K562 (cell line): Measurements from ENCODE around the gene CALHM1. TPM values are rescaled to one million over a fixed set of nuclear protein-coding genes. Genes with fewer than 3 reads are reported as not detected.
A peak's percentile ranks its signal among the peaks of the same experiment; 100 is the strongest.
"Not testable (repeated sequence)": the region's sequence is repeated elsewhere in the genome, so short reads cannot be mapped to it uniquely, and the experiment has no call there.

Source experiments
- ATAC-seq: fragments of 200-7000 bp; cut with Tn5 transposase; 3 replicates; pipeline ENCODE4 v1.9.1; 2020; ENCODE audit warnings: moderate library complexity
- BruUV-seq: library from RNA; stranded (reverse); fragments of 400-500 nt; replicated peaks from 2 replicates; lab custom pipeline; 2021; lab: Mats Ljungman, UMichigan
- CTCF ChIA-PET: fragments of 300-600 bp; formaldehyde crosslinking; extraction: SDS; loops from one replicate; lab custom pipeline; 2021; ENCODE audit warnings: low intra/inter-chr PET ratio; lab: Yijun Ruan, JAX
- POLR2A ChIA-PET: fragments of 300-600, 350-650 bp; sonication (Branson Sonifier 250); formaldehyde crosslinking; extraction: SDS; loops from one replicate; lab custom pipeline; 2021; ENCODE audit warnings: antibody characterized with exemption, inconsistent platforms; lab: Yijun Ruan, JAX
- DNase-seq, 4 experiments: peaks; one replicate each; pipeline versions ENCODE4 v3.0.0 to v3.0.0-alpha.2; 2011 to 2018; ENCODE audit warnings: low spot score in 3 of 4, mixed read lengths in 3 of 4; ENCODE audit errors: extremely low read depth in 1 of 4
- FAIRE-seq: peaks from 2 replicates; lab custom pipeline; 2011; peaks lifted over from hg19 to GRCh38; lab: Jason Lieb, UNC
- H2AFZ ChIP-seq: 2 replicates; pipeline ENCODE4 v1.6.0; 2011; ENCODE audit warnings: low read depth, low read length, control low read depth, inconsistent platforms
- H3K27ac ChIP-seq: fragments of 200-600 bp; 3 replicates; pipeline ENCODE4 v1.8.0; 2011; ENCODE audit warnings: low read depth, mild to moderate bottlenecking, control low read depth, inconsistent platforms, low read length, moderate library complexity, mixed read lengths; ENCODE audit errors: extremely low read depth
- H3K27me3 ChIP-seq, 2 experiments: fragments of 300-600 bp in 1 of 2; 2 replicates in 1 of 2; 3 replicates in 1 of 2; pipeline versions ENCODE4 v1.6.0 to v1.8.0; 2011; ENCODE audit warnings: inconsistent platforms in 2 of 2, low read length in 2 of 2, mild to moderate bottlenecking in 1 of 2, mixed read lengths in 1 of 2, moderate library complexity in 1 of 2; ENCODE audit not compliant: control insufficient read depth in 2 of 2, insufficient read depth in 2 of 2
- H3K36me3 ChIP-seq: fragments of 300-600 bp; 3 replicates; pipeline ENCODE4 v1.8.0; 2011; ENCODE audit warnings: mild to moderate bottlenecking, low read length, inconsistent platforms; ENCODE audit not compliant: control insufficient read depth, insufficient read depth
- H3K4me1 ChIP-seq, 2 experiments: fragments of 200-600 bp in 1 of 2; replicated peaks in 1 of 2; 2 replicates in 1 of 2; 3 replicates in 1 of 2; pipeline versions ENCODE4 v1.5.1 to v1.8.0; 2011; ENCODE audit warnings: inconsistent platforms in 2 of 2, low read length in 2 of 2, mild to moderate bottlenecking in 1 of 2, mixed read lengths in 1 of 2, moderate library complexity in 1 of 2; ENCODE audit not compliant: control insufficient read depth in 2 of 2, insufficient read depth in 2 of 2
- H3K4me2 ChIP-seq: 2 replicates; pipeline ENCODE4 v1.6.1; 2011; ENCODE audit warnings: low read length, control low read depth, inconsistent platforms, mixed read lengths; ENCODE audit not compliant: insufficient read depth
- H3K4me3 ChIP-seq: fragments of 200-600 bp; sonication (generic), shearing (Covaris generic); 2 replicates; pipeline ENCODE4 v1.5.1; 2016; ENCODE audit warnings: control low read depth, inconsistent platforms
- H3K79me2 ChIP-seq: fragments of 200-600 bp; 3 replicates; pipeline ENCODE4 v1.8.0; 2011; ENCODE audit warnings: low read length, inconsistent platforms; ENCODE audit not compliant: control insufficient read depth, insufficient read depth
- H3K9ac ChIP-seq, 2 experiments: 2 replicates each; pipeline versions ENCODE4 v1.6.0 to v1.6.1; 2011; ENCODE audit warnings: low read depth in 2 of 2, low read length in 2 of 2, control low read depth in 1 of 2, inconsistent platforms in 1 of 2, mild to moderate bottlenecking in 1 of 2, mixed read lengths in 1 of 2; ENCODE audit not compliant: insufficient read depth in 1 of 2
- H3K9me1 ChIP-seq: one replicate; pipeline ENCODE4 v1.6.0; 2011; ENCODE audit warnings: inconsistent platforms, mild to moderate bottlenecking, low read length, moderate library complexity; ENCODE audit not compliant: control insufficient read depth, insufficient read depth
- H3K9me3 ChIP-seq: replicated peaks from 2 replicates; pipeline ENCODE4 v1.5.1; 2011; ENCODE audit warnings: low read depth, low read length, inconsistent platforms; ENCODE audit not compliant: control insufficient read depth, insufficient read depth
- H4K20me1 ChIP-seq: replicated peaks from 2 replicates; pipeline ENCODE4 v1.6.1; 2011; ENCODE audit warnings: low read length, inconsistent platforms, mixed read lengths; ENCODE audit not compliant: control insufficient read depth, insufficient read depth
- COPS2 ChIP-seq: fragments of 450-650 bp; conservative IDR thresholded peaks from 2 replicates; pipeline ENCODE4 v1.6.1; 2016; ENCODE audit warnings: mild to moderate bottlenecking, moderate library complexity
- PHF8 ChIP-seq: fragments of 200-600 bp; sonication (generic); IDR thresholded peaks from 2 replicates; pipeline ENCODE4 v1.6.1; 2012; ENCODE audit warnings: mixed run types, mild to moderate bottlenecking, inconsistent platforms, low read length, moderate library complexity, borderline replicate concordance
- ZC3H11A ChIP-seq: IDR thresholded peaks from 2 replicates; pipeline ENCODE4 v1.6.1; 2012; ENCODE audit warnings: low read depth, low read length, improper control_type of control experiment
- WGBS: fragments of 100-300 bp; shearing (Covaris generic); methylation state at CpG from one replicate; pipeline ENCODE4 v1.1.6; 2016; ENCODE audit warnings: low coverage, mixed read lengths; ENCODE audit not compliant: insufficient coverage; ENCODE audit errors: missing lambda C conversion rate; 5-methylcytosine and 5-hydroxymethylcytosine counted together
- in situ Hi-C: fragments of 300-500 bp; cut with MboI; formaldehyde crosslinking; loops from 4 replicates; pipeline ENCODE4 v1.15.0; 2018; ENCODE audit warnings: inconsistent platforms, mixed read lengths
- intact Hi-C: fragments of 100-400 bp; cut with micrococcal nuclease; formaldehyde crosslinking; loops from 2 replicates; pipeline ENCODE4 v1.14.2; 2022
- polyA plus RNA-seq, 8 experiments: library from polyadenylated mRNA; depleted of rRNA in 4 of 8; stranded (reverse) in 5 of 8; unstranded in 3 of 8; fragments of >200 nt; fragmentation: Nextera tagmentation in 2 of 8; fragmentation: Illumina TruSeq in 1 of 8; extraction: Ambion mirVana in 2 of 8; extraction: Trizol in 1 of 8; gene quantifications; 2 replicates each; pipeline versions ENCODE4 v1.2.1 to v1.2.3, GENCODE V29; 2011 to 2014; ENCODE audit warnings: inconsistent platforms in 1 of 8, missing spikeins in 1 of 8
- total RNA-seq, 7 experiments: library from RNA; depleted of rRNA in 6 of 7; stranded (reverse); fragments of >200 nt in 6 of 7; fragmentation: Illumina TruSeq in 2 of 7; extraction: Trizol in 2 of 7; gene quantifications; 2 replicates each; pipeline versions ENCODE4 v1.2.1 to v1.2.3, GENCODE V29; 2011 to 2021; ENCODE audit warnings: low replicate concordance in 1 of 7
- TF ChIP-seq, protein P1 (sequence below): IDR thresholded peaks from 2 replicates; pipeline ENCODE4 v1.6.1; 2012; ENCODE audit warnings: low read depth, low read length, improper control_type of control experiment, borderline replicate concordance

Gene CALHM1
- total and polyA plus RNA-seq, 9 of the 15 experiments (the other 6 are each of a cell fraction or from before 2014, with no cell fraction given) = 0.03 TPM; not detected in 8

DNA sequence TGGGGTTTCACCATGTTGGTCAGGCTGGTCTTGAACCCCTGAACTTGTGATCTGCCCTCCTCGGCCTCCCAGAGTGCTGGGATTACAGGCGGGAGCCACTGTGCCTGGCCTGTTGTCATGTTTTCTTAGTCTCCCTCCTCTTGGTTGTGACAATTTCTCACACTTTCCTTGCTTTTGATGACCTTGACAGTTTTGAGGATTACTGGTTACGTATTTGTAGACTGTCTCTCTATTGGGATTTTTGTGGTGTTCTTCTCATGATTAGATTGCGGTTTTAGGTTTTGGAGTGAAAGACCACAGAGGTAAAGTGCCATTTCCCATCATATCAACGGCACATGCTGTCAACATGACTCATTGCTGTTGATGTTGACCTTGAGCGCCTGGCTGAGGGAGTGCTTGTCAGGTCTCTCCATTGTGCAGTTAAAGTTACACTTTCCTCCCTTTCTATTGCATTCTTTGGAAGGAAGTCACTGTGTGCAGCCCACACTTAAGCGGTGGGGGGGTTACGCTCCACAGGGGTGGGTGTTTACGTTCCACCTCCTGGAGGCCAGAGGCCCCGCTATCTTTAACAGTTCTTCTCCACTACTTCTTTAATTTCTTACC is 45.6 kb upstream of the CALHM1 start (continued):
- TF ChIP-seq, protein P1, sequence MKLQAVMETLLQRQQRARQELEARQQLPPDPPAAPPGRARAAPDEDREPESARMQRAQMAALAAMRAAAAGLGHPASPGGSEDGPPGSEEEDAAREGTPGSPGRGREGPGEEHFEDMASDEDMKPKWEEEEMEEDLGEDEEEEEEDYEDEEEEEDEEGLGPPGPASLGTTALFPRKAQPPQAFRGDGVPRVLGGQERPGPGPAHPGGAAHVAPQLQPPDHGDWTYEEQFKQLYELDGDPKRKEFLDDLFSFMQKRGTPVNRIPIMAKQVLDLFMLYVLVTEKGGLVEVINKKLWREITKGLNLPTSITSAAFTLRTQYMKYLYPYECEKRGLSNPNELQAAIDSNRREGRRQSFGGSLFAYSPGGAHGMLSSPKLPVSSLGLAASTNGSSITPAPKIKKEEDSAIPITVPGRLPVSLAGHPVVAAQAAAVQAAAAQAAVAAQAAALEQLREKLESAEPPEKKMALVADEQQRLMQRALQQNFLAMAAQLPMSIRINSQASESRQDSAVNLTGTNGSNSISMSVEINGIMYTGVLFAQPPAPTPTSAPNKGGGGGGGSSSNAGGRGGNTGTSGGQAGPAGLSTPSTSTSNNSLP = 0 out of 2 replicates have a peak, but pooled peaks have one; percentile 17
- TF ChIP-seq COPS2 (no peak), PHF8 (no peak), ZC3H11A (no peak)

DNA sequence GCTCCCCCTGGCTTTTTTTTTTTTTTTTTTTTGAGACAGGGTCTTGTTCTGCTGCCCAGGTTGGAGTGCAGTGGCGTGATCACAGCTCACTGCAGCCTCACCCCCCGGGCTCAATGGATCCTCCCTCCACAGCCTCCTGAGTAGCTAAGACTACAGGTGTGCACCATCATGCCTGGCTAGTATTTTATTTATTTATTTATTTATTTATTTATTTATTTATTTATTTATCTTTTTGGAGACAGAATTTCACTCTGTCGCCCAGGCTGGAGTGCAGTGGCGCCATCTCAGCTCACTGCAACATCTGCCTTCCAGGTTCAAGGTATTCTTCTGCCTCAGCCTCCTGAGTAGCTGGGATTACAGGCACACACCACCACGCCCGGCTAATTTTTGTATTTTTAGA is 45.1 kb upstream of the CALHM1 start:
- CTCF ChIA-PET, DNase-seq, H3K36me3 ChIP-seq, H3K79me2 ChIP-seq, H3K4me3 ChIP-seq, H3K4me2 ChIP-seq, in situ Hi-C loops, H2AFZ ChIP-seq, H4K20me1 ChIP-seq, ATAC-seq, POLR2A ChIA-PET, BruUV-seq, H3K27ac ChIP-seq, H3K4me1 ChIP-seq, FAIRE-seq, H3K9ac ChIP-seq, H3K9me3 ChIP-seq, H3K9me1 ChIP-seq: not testable (repeated sequence)
- H3K27me3 ChIP-seq = peaks cover 8 to 47% of the 10 kb centered on the region in 2 experiments; a peak in 3 of 5 replicates
- 29% methylated on average over 6 of the region's 6 CpGs for WGBS
- intact Hi-C loops = loop anchor here (5.0 kb wide), 1 partner anchor 39 kb away; no protein-coding TSS in a partner anchor
- 0 out of 2 replicates have a peak, but pooled peaks have one; percentile 7 for TF ChIP-seq ZC3H11A
- TF ChIP-seq, all 486 proteins: peak for 1; not testable (repeated sequence) for 485
